ENCODE data around the gene BNIPL. TPM values are rescaled to one million over a fixed set of nuclear protein-coding genes. Genes with fewer than 3 reads are reported as not detected.
A peak's percentile ranks its signal among the peaks of the same experiment; 100 is the strongest.

The BNIPL gene
- polyA plus RNA-seq, 4 donors = 0.27 to 0.89 (median 0.62) TPM

DNA sequence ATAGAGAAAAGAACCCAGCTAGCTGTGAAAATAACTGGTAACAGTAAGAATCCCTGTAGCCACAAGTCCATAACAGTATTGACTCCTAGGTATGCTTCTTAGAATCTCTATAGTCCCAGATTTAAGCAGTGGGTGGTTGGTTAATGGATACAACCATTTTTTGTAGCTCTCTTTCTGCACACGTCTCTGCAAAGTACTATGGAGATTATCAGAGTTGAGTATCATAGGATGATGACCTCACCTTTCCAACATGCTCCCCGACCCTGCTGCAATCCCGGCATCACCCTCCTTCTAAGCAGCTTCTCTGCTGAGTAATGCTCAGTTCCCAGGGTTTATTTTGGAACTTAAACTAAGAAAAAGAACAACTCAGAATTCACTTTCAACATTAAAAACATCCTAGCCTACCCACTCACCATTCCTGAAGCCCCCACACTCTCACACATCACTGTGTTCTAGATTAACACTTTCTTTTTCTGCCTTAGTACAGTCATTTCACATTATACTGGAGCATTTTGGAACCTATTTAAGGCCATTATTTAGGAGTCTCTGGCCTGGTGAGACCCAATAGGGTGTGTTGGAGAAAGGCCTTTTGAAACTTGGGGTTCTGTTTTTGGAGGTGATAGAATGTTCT, 26.5 kb downstream of the BNIPL start:
- no peak overlapping the region for H3K4me3 ChIP-seq (ENCODE audit: low read depth in 1 of 3, low read length in 3 of 3)
- 31 to 69% (median 55%) methylated on average over 3 of the region's 3 CpGs for WGBS, 3 donors
- H3K27ac ChIP-seq (ENCODE audit: low read depth in 1 of 3, low read length in 2 of 3) = no peak overlapping the region
- H3K27me3 ChIP-seq (ENCODE audit: control insufficient read depth in 3 of 3, insufficient read depth in 3 of 3, low read length in 3 of 3) = no peaks in the 10 kb centered on the region
- no peaks in the 10 kb centered on the region for H3K9me3 ChIP-seq (ENCODE audit: control insufficient read depth in 2 of 2, insufficient read depth in 1 of 2, low read depth in 1 of 2, low read length in 1 of 2)
- FAIRE-seq (no peak), DNase-seq (no peak)
- peaks cover 0 to 7% (median 1%) of the 10 kb centered on the region in 3 donors for H3K4me1 ChIP-seq (ENCODE audit: control insufficient read depth in 3 of 3, insufficient read depth in 2 of 3, low read depth in 1 of 3, low read length in 2 of 3)
- peaks cover 0 to 3% (median 0%) of the 10 kb centered on the region in 3 donors for H3K36me3 ChIP-seq (ENCODE audit: control insufficient read depth in 3 of 3, insufficient read depth in 2 of 3, low read depth in 1 of 3, low read length in 3 of 3)

DNA sequence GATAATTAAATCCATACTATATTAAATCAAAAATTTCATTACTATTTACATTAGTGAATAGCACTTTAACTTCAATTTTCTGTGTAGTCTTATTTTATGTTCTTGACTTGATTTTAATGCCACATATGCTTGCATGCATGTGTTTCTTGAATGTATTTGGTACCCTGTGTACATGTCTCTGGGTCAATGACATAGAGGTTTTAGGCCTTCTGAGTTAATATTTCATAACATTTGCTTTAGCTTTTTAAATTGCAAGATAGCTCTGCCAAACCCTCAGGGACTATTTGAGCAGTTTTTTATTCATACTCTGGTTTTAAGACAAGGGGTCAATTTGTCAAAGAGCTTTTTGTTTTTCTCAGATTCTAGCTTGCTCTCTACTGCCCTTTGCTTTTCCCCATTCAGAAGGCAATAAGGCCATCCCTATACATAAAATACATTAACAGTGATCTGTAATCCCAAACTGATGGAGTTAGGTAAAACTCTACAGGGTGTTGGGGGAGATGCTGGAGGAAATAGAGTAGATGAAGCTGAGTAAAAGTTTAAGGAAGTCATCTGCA, 28.8 kb downstream of the BNIPL start:
- Histone ChIP-seq H3K4me3 (ENCODE audit: low read depth in 1 of 3, low read length in 3 of 3) (no peak overlapping the region), H3K27ac (ENCODE audit: low read depth in 1 of 3, low read length in 2 of 3) (no peak overlapping the region), H3K36me3 (ENCODE audit: control insufficient read depth in 3 of 3, insufficient read depth in 2 of 3, low read depth in 1 of 3, low read length in 3 of 3) (no peaks in the 10 kb centered on the region), H3K9me3 (ENCODE audit: control insufficient read depth in 2 of 2, insufficient read depth in 1 of 2, low read depth in 1 of 2, low read length in 1 of 2) (no peaks in the 10 kb centered on the region), H3K27me3 (ENCODE audit: control insufficient read depth in 3 of 3, insufficient read depth in 3 of 3, low read length in 3 of 3) (no peaks in the 10 kb centered on the region), H3K4me1 (ENCODE audit: control insufficient read depth in 3 of 3, insufficient read depth in 2 of 3, low read depth in 1 of 3, low read length in 2 of 3) (peaks cover 0 to 3% (median 0%) of the 10 kb centered on the region in 3 donors)
- no peak for FAIRE-seq
- DNase-seq = no peak

DNA sequence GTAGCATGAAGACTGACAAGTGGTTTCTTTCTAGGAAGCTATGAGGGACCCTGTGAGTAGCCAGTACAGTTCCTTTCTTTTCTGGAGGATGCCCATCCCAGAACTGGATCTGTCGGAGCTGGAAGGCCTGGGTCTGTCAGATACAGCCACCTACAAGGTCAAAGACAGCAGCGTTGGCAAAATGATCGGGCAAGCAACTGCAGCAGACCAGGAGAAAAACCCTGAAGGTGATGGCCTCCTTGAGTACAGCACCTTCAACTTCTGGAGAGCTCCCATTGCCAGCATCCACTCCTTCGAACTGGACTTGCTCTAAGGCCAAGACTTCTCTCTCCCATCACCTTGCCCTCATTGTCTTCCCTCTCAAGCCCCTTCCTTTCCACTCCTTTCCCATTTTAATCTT, 30.8 kb downstream of the BNIPL start:
- Histone ChIP-seq H3K36me3 (ENCODE audit: control insufficient read depth in 3 of 3, insufficient read depth in 2 of 3, low read depth in 1 of 3, low read length in 3 of 3) (no peaks in the 10 kb centered on the region), H3K27me3 (ENCODE audit: control insufficient read depth in 3 of 3, insufficient read depth in 3 of 3, low read length in 3 of 3) (no peaks in the 10 kb centered on the region), H3K27ac (ENCODE audit: low read depth in 1 of 3, low read length in 2 of 3) (no peak overlapping the region), H3K9me3 (ENCODE audit: control insufficient read depth in 2 of 2, insufficient read depth in 1 of 2, low read depth in 1 of 2, low read length in 1 of 2) (no peaks in the 10 kb centered on the region), H3K4me3 (ENCODE audit: low read depth in 1 of 3, low read length in 3 of 3) (no peak overlapping the region), H3K4me1 (ENCODE audit: control insufficient read depth in 3 of 3, insufficient read depth in 2 of 3, low read depth in 1 of 3, low read length in 2 of 3) (peaks cover 0 to 7% (median 0%) of the 10 kb centered on the region in 3 donors)
- FAIRE-seq = no peak
- 90 to 97% (median 95%) methylated on average over 4 of the region's 4 CpGs for WGBS, 3 donors
- DNase-seq = no peak

DNA sequence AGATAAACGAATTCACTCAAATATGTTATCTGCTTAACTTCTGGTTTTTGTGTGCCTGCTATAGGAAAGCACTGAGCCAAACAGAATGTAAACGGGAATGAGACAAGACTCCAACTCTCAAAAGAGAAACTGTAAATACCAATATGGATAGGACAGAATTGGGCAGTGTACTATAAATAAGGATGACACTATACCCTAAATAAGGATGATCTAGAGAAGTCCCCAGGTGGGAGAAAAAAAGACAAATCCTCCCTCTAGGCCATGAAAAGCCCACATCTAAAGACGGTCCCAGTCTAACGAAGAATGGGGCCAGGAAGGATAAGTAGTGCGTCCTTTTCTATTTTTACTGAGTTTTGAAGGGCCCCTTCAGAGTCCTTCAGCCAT, 32.7 kb downstream of the BNIPL start:
- Histone ChIP-seq H3K4me1 (ENCODE audit: control insufficient read depth in 3 of 3, insufficient read depth in 2 of 3, low read depth in 1 of 3, low read length in 2 of 3) (peaks cover 0 to 7% (median 0%) of the 10 kb centered on the region in 3 donors), H3K27me3 (ENCODE audit: control insufficient read depth in 3 of 3, insufficient read depth in 3 of 3, low read length in 3 of 3) (no peaks in the 10 kb centered on the region), H3K27ac (ENCODE audit: low read depth in 1 of 3, low read length in 2 of 3) (no peak overlapping the region), H3K36me3 (ENCODE audit: control insufficient read depth in 3 of 3, insufficient read depth in 2 of 3, low read depth in 1 of 3, low read length in 3 of 3) (peaks cover 0 to 5% (median 0%) of the 10 kb centered on the region in 3 donors), H3K9me3 (ENCODE audit: control insufficient read depth in 2 of 2, insufficient read depth in 1 of 2, low read depth in 1 of 2, low read length in 1 of 2) (no peaks in the 10 kb centered on the region), H3K4me3 (ENCODE audit: low read depth in 1 of 3, low read length in 3 of 3) (no peak overlapping the region)
- FAIRE-seq (no peak), DNase-seq (no peak)
- WGBS, 3 donors = 77 to 81% (median 78%) methylated on average over 5 of the region's 5 CpGs

DNA sequence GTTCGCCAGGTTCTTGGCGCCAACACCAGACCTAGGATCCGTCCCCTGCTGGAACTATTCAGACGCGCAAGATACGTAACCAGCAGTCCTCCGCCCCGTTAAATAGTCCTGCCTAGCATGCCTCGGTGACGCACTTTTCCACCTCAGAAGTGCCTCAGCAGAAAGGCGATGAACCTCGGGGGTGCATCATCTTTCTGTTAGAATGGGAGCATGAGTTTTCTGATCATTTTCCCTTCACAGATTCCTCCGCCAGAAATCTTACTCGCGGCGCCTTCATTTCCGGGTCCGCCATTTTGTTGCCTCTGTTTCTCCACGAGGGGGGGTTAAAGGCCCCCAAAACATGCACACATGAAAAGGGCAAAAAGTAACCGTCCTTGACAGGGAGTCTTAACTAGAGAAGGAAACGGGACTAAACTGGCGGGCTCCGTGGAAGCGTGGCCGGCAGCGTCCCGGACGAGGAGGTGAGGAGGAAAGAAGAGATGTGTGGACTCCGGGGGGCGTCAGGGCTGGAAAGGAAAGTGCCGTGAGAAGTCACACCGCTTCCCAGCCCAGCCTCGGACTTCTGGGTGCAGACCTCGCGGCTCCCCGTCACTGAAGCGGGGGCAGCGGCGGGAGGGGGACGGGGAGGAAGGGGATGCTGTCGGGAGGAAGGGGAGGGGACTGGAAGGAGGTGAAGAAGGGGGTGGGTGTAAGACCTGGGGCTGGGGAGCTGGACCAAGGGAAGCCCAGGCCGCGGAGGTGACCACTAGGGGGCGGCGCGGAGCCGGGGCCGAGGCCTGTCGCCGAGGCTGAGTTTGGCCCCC, 34.3 kb downstream of the BNIPL start, which contains the start of gene GABPB2:
Gene GABPB2 (plus strand): TSS at position 288 of the 803 bp plus-strand sequence. CDS start 17,429 bp downstream, outside the sequence.
- FAIRE-seq (no peak), DNase-seq (peak; percentile 89 to 96)
- Histone ChIP-seq H3K27ac (ENCODE audit: low read depth in 1 of 3, low read length in 2 of 3) (peak within 1 kb of the TSS; percentile 87 to 96 (median 92)), H3K27me3 (ENCODE audit: control insufficient read depth in 3 of 3, insufficient read depth in 3 of 3, low read length in 3 of 3) (no peaks in the 10 kb centered on the region), H3K4me3 (ENCODE audit: low read depth in 1 of 3, low read length in 3 of 3) (peak within 1 kb of the TSS; percentile 70 to 89 (median 78)), H3K36me3 (ENCODE audit: control insufficient read depth in 3 of 3, insufficient read depth in 2 of 3, low read depth in 1 of 3, low read length in 3 of 3) (peaks cover 0 to 14% (median 2%) of the 10 kb centered on the region in 3 donors), H3K9me3 (ENCODE audit: control insufficient read depth in 2 of 2, insufficient read depth in 1 of 2, low read depth in 1 of 2, low read length in 1 of 2) (no peaks in the 10 kb centered on the region), H3K4me1 (ENCODE audit: control insufficient read depth in 3 of 3, insufficient read depth in 2 of 3, low read depth in 1 of 3, low read length in 2 of 3) (peaks cover 0 to 7% (median 0%) of the 10 kb centered on the region in 3 donors)
- WGBS, 3 donors = 0% methylated on average over 40 to 50 of the region's 50 CpGs

DNA sequence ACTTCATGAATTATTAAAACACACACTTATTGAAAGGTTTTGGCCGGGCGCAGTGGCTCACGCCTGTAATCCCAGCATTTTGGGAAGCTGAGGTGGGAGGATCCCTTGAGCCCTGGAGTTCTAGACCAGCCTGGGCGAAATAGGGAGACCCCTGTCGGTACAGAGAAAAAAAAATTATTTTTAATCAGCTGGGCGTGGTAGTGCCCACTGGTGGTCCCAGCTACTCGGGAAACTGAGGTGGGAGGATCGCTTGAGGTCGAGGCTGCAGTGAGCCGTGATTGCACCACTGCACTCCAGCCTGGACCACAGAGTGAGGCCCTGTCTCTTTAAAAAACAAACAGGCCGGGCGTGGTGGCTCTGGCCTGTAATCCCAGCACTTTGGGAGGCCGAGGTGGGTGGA, 35.8 kb downstream of the BNIPL start:
- Histone ChIP-seq H3K27me3 (ENCODE audit: control insufficient read depth in 3 of 3, insufficient read depth in 3 of 3, low read length in 3 of 3) (no peaks in the 10 kb centered on the region), H3K9me3 (ENCODE audit: control insufficient read depth in 2 of 2, insufficient read depth in 1 of 2, low read depth in 1 of 2, low read length in 1 of 2) (no peaks in the 10 kb centered on the region), H3K4me3 (ENCODE audit: low read depth in 1 of 3, low read length in 3 of 3) (no peak overlapping the region), H3K27ac (ENCODE audit: low read depth in 1 of 3, low read length in 2 of 3) (peak overlapping the region in 1 of 3 donors; percentile 24), H3K4me1 (ENCODE audit: control insufficient read depth in 3 of 3, insufficient read depth in 2 of 3, low read depth in 1 of 3, low read length in 2 of 3) (peaks cover 0 to 7% (median 0%) of the 10 kb centered on the region in 3 donors), H3K36me3 (ENCODE audit: control insufficient read depth in 3 of 3, insufficient read depth in 2 of 3, low read depth in 1 of 3, low read length in 3 of 3) (peaks cover 0 to 14% (median 2%) of the 10 kb centered on the region in 3 donors)
- DNase-seq = no peak
- no peak for FAIRE-seq
- WGBS, 3 donors = 74 to 83% (median 81%) methylated on average over 13 of the region's 13 CpGs

DNA sequence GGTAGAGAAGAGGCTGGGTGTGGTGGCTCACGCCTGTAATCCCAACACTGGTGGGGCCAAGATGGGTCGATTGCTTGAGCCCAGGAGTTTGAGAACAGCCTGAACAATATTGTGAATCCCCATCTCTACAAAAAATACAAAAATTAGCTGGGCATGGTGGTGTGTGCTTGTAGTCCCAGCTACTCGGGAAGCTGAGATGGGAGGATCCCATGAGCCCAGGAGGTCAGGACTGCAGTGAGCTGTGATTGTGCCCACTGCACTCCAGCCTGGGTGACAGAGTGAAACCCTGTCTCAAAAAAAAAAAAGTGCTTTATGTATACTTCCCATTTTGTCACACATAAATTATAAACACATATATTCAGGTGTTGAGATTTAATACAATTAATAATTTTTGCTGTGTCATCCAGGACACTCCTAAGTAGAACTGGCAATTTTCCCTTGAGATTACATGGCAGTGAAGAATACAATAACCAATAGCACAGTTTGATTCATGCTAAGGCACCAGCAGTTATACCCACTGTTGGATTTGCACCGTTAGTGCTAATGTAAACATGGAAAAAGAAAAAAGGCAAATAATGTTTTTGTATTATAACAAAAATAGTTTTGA, 49.7 kb downstream of the BNIPL start:
- no peak overlapping the region for H3K27ac ChIP-seq (ENCODE audit: low read depth in 1 of 3, low read length in 2 of 3)
- H3K36me3 ChIP-seq (ENCODE audit: control insufficient read depth in 3 of 3, insufficient read depth in 2 of 3, low read depth in 1 of 3, low read length in 3 of 3) = peaks cover 0 to 10% (median 0%) of the 10 kb centered on the region in 3 donors
- WGBS, 3 donors = 76 to 79% (median 76%) methylated on average over 4 of the region's 4 CpGs
- no peaks in the 10 kb centered on the region for H3K4me1 ChIP-seq (ENCODE audit: control insufficient read depth in 3 of 3, insufficient read depth in 2 of 3, low read depth in 1 of 3, low read length in 2 of 3)
- no peaks in the 10 kb centered on the region for H3K9me3 ChIP-seq (ENCODE audit: control insufficient read depth in 2 of 2, insufficient read depth in 1 of 2, low read depth in 1 of 2, low read length in 1 of 2)
- FAIRE-seq (no peak), DNase-seq (no peak)
- H3K4me3 ChIP-seq (ENCODE audit: low read depth in 1 of 3, low read length in 3 of 3) = no peak overlapping the region
- no peaks in the 10 kb centered on the region for H3K27me3 ChIP-seq (ENCODE audit: control insufficient read depth in 3 of 3, insufficient read depth in 3 of 3, low read length in 3 of 3)

All from small intestine (tissue), 7 donors.